ENCODE data around the gene FBXW2. TPM values are rescaled to one million over a fixed set of nuclear protein-coding genes. Genes with fewer than 3 reads are reported as not detected.
A peak's percentile ranks its signal among the peaks of the same experiment; 100 is the strongest.

FBXW2 gene
- total RNA-seq, 1 experiment from 2014 or later: 62.1 TPM

DNA sequence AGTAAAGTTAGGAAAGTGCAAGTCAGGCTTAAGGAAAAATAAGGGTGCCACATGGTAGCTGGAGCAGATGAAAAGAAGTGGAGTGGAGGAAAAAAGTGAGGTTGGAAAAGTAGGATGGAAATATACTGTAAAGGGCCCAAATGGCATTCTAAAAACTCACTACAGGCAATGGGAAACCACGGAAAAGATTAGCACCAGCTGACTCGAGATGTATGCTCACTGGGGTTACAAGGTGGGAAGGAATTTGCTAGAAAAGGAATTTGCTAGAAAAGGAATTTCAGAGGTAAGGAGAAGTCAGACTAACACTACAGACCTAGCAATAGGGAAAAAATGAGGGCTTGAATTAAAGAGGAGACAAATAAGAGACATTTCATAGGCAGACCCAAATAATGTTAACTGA, 45.9 kb upstream of the FBXW2 start:
- no peak overlapping the region for H3T11ph ChIP-seq (ENCODE audit: low read length)
- no peak overlapping the region for H2BK5ac ChIP-seq (ENCODE audit: insufficient read length, low read length)
- TF ChIP-seq, protein P1, sequence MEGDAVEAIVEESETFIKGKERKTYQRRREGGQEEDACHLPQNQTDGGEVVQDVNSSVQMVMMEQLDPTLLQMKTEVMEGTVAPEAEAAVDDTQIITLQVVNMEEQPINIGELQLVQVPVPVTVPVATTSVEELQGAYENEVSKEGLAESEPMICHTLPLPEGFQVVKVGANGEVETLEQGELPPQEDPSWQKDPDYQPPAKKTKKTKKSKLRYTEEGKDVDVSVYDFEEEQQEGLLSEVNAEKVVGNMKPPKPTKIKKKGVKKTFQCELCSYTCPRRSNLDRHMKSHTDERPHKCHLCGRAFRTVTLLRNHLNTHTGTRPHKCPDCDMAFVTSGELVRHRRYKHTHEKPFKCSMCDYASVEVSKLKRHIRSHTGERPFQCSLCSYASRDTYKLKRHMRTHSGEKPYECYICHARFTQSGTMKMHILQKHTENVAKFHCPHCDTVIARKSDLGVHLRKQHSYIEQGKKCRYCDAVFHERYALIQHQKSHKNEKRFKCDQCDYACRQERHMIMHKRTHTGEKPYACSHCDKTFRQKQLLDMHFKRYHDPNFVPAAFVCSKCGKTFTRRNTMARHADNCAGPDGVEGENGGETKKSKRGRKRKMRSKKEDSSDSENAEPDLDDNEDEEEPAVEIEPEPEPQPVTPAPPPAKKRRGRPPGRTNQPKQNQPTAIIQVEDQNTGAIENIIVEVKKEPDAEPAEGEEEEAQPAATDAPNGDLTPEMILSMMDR (conservative IDR thresholded peaks at IDR 0.05): no peak
- no peaks in the 10 kb centered on the region for H4K20me1 ChIP-seq (ENCODE audit: control insufficient read depth, insufficient read depth, insufficient read length)
- peaks cover 2% of the 10 kb centered on the region; the same call in 1 of the 2 replicates for H3K79me2 ChIP-seq (ENCODE audit: insufficient read depth, low read length)
- Mint-ChIP-seq H3K27ac (peak overlapping the region in 2 of 3 experiments; percentile 3 to 80; a peak in 3 of 7 replicates), H3K27me3 (ENCODE audit: low read depth) (no peaks in the 10 kb centered on the region), H3K36me3 (ENCODE audit: insufficient read depth in 1 of 3, low read depth in 3 of 3) (peaks cover 0 to 53% (median 23%) of the 10 kb centered on the region in 3 experiments; a peak in 5 of 7 replicates), H3K4me1 (peaks cover 17 to 22% of the 10 kb centered on the region in 2 experiments), H3K4me3 (no peak overlapping the region), H3K9me3 (peaks cover 0 to 9% of the 10 kb centered on the region in 2 experiments; a peak in 3 of 5 replicates)
- H3K56ac ChIP-seq (ENCODE audit: insufficient read length, low read depth, low read length): no peak overlapping the region
- no peak overlapping the region for H4K91ac ChIP-seq (ENCODE audit: insufficient read length, low read depth, low read length)
- H3K9ac ChIP-seq (ENCODE audit: extremely low read depth, insufficient read length, low read length): no peak overlapping the region
- no peaks in the 10 kb centered on the region for H3K9me3 ChIP-seq (ENCODE audit: control insufficient read depth, low read depth, low read length)
- no peak overlapping the region for H2AK5ac ChIP-seq (ENCODE audit: insufficient read length, low read length)
- H4K5ac ChIP-seq (ENCODE audit: insufficient read length, low read depth, low read length): no peak overlapping the region
- H3K4ac ChIP-seq (ENCODE audit: low read depth, low read length): no peak overlapping the region
- no peaks in the 10 kb centered on the region for H3K27me3 ChIP-seq (ENCODE audit: insufficient read depth, low read length)
- H2BK120ac ChIP-seq (ENCODE audit: low read depth, low read length, poor library complexity, severe bottlenecking): no peak overlapping the region
- no peak overlapping the region for H2BK20ac ChIP-seq (ENCODE audit: low read depth, low read length, poor library complexity, severe bottlenecking)
- no peak overlapping the region for H2AFZ ChIP-seq (ENCODE audit: low read length)
- H2BK12ac ChIP-seq (ENCODE audit: insufficient read length, low read depth, low read length): no peak overlapping the region
- no peaks in the 10 kb centered on the region for H3K79me1 ChIP-seq (ENCODE audit: insufficient read depth, low read depth, low read length, poor library complexity, severe bottlenecking)
- H3K4me1 ChIP-seq (ENCODE audit: insufficient read depth, low read length): no peaks in the 10 kb centered on the region
- peaks cover 12% of the 10 kb centered on the region for H3K23me2 ChIP-seq (ENCODE audit: insufficient read length, low read depth, low read length, poor library complexity, severe bottlenecking)
- no peak overlapping the region for H3K4me2 ChIP-seq (ENCODE audit: insufficient read depth, insufficient read length, low read length)
- no CpG with 5 or more reads among the region's 2 CpGs for WGBS (ENCODE audit: extremely low coverage, insufficient read length, low lambda C conversion rate)
- H3K27ac ChIP-seq (ENCODE audit: insufficient read length, low read depth, low read length): no peak overlapping the region
- no peak for DNase-seq
- no peak overlapping the region for H3K18ac ChIP-seq (ENCODE audit: insufficient read length, low read depth, low read length)
- no peak overlapping the region for H3K23ac ChIP-seq (ENCODE audit: insufficient read length, low read depth, low read length)
- no peak overlapping the region for H3K14ac ChIP-seq (ENCODE audit: insufficient read depth, low read length)
- H2BK15ac ChIP-seq (ENCODE audit: low read depth, low read length): no peak overlapping the region
- H4K8ac ChIP-seq (replicated peaks; ENCODE audit: insufficient read length, low read depth, low read length): no peak overlapping the region

Measured in H9 (cell line).